Activated T-cell treated with anti-CD3 and anti-CD28 coated beads, Interleukin-2, amount 50 U/mL, for 24 hours (primary cell): ENCODE data around the gene TRIM34.

Experiments
- DNase-seq: peaks from one replicate; pipeline ENCODE4 v3.0.0-alpha.2; 2020
- H3K27ac Mint-ChIP-seq: 2 replicates; pipeline ENCODE4 v1.8.0; 2020; ENCODE audit warnings: mild to moderate bottlenecking, mixed read lengths
- H3K27me3 Mint-ChIP-seq: 2 replicates; pipeline ENCODE4 v1.8.0; 2020; ENCODE audit warnings: mixed read lengths
- H3K36me3 Mint-ChIP-seq: 2 replicates; pipeline ENCODE4 v1.8.0; 2020; ENCODE audit warnings: low read depth, mixed read lengths
- H3K4me1 Mint-ChIP-seq: 2 replicates; pipeline ENCODE4 v1.8.0; 2020; ENCODE audit warnings: low read depth, mixed read lengths
- H3K4me3 Mint-ChIP-seq: 2 replicates; pipeline ENCODE4 v1.8.0; 2020; ENCODE audit warnings: mild to moderate bottlenecking, moderate library complexity, mixed read lengths
- H3K9me3 Mint-ChIP-seq: 2 replicates; pipeline ENCODE4 v1.8.0; 2020; ENCODE audit warnings: mixed read lengths

Gene TRIM34

DNA sequence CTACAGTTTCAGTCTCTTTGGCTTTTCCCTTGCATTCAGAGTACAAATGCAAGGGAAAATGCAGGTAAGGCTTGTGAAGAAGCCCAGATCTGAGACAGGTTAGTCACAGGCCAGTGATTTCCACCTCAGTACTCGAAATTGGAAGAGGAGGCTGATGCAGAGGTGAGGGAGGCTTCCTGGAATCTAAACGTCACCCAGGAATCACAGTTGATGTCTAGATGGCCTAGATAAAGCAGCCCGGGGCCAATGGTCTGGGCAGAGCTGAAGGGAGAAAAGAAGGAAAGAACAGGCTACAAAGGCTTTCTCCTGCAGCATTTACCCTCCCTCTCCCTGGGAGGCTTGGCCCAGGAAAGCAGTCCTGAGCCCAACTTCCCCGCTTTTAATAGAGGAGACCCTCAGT lies 19.9 kb upstream of the TRIM34 start:
- Mint-ChIP-seq H3K4me3 (no peak overlapping the region), H3K27me3 (no peaks in the 10 kb centered on the region), H3K9me3 (no peaks in the 10 kb centered on the region), H3K36me3 (no peaks in the 10 kb centered on the region), H3K27ac (no peak overlapping the region), H3K4me1 (no peaks in the 10 kb centered on the region)
- no peak for DNase-seq

DNA sequence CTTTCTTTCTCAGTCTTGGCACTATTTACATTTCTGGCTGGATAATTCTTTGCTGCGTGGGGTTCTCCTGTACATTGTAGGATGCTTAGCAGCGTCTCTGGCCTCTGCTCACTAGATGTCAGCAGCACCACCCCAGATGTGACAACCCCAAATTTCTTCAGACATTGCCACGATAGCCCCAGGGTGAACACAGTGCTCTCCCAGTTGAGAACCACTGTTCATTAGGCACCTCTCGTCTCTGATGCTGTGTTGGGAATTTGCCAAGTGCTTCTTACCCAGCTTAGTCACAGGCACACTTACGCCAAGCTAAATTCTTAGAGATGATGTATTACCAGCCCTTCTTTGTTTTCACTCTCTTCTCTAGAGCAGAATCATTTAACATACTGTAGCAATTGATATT lies 19.0 kb upstream of the TRIM34 start:
- Mint-ChIP-seq H3K4me3 (no peak overlapping the region), H3K27ac (no peak overlapping the region), H3K27me3 (no peaks in the 10 kb centered on the region), H3K4me1 (no peaks in the 10 kb centered on the region), H3K36me3 (no peaks in the 10 kb centered on the region), H3K9me3 (no peaks in the 10 kb centered on the region)
- DNase-seq, result no peak

DNA sequence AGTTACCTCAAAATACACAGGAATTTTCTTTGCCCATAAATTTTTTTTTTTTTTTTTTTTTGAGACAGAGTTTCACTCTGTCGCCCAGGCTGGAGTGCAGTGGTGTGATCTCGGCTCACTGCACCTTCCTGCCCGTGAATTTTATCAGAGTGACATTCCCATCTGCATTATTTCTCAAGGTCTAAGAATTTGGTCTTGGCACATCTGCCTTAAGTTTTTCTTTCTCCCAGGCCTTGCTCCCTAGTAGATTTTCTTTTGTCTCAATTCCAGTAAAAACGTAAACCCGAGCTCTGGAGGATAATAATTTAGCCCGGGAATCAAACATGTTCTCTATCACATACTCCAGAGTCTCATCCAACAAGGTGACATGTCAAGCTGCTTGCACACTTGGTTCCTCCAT lies 16.0 kb upstream of the TRIM34 start:
- DNase-seq, result no peak
- H3K27ac Mint-ChIP-seq, result no peak overlapping the region
- no peak overlapping the region for H3K4me3 Mint-ChIP-seq
- no peaks in the 10 kb centered on the region for H3K9me3 Mint-ChIP-seq
- no peaks in the 10 kb centered on the region for H3K27me3 Mint-ChIP-seq
- no peaks in the 10 kb centered on the region for H3K36me3 Mint-ChIP-seq
- H3K4me1 Mint-ChIP-seq, result no peaks in the 10 kb centered on the region

DNA sequence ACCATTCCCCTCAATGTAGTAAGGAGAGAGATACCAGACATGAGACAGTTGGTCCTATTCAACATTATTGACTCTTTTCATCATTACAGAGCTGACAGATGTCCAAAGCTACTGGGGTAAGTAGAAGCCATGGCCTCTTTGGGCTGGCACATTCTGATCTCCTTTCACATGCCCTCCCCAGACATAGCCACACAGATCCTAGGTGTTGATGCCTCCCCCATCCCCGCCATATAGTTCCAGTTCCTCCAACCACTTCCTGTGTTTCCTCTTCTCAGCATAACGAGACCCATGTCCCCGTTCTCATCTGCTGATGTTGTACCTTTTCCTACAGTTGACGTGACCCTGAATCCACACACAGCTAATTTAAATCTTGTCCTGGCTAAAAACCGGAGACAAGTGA lies 14.4 kb upstream of the TRIM34 start:
- no peak overlapping the region for H3K4me3 Mint-ChIP-seq
- H3K27ac Mint-ChIP-seq, result no peak overlapping the region
- DNase-seq, result no peak
- no peaks in the 10 kb centered on the region for H3K9me3 Mint-ChIP-seq
- H3K4me1 Mint-ChIP-seq, result no peaks in the 10 kb centered on the region
- no peaks in the 10 kb centered on the region for H3K36me3 Mint-ChIP-seq
- no peaks in the 10 kb centered on the region for H3K27me3 Mint-ChIP-seq

DNA sequence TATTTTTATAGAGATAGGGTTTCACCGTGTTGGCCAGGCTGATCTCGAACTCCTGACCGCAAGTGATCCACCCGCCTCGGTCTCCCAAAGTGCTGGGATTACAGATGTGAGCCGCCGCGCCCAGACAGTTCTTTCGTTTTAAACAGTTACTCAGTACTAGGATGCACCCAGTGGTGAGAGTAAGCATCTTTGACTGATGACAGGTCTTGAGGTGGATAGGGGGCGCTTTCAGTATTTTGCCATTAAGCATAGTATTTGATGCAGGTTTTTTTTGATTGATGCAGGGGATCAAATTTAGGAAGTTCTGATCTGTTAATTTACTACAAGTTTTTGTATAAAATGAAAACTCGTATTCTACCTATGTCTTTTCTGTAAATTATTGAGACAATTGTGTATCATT lies 13.2 kb upstream of the TRIM34 start:
- no peak overlapping the region for H3K27ac Mint-ChIP-seq
- H3K36me3 Mint-ChIP-seq, result no peaks in the 10 kb centered on the region

DNA sequence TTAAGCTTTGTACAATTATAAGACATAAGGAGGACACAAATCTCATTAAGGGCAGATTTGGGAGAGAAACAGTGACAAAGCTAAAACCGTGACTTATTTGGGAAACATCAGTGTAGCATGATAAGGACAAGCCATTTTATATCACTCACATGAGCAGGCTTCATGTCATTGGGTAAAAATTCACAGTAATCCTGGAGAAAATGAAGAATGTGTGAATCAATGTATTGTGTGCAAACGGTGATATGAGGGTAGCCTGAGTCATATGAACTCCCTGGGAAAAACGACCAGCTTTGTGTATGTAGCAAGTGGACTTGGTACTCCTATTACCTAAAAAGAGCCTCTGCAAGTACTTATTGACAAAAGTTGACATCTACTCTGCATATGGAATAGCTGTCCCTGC lies 6.0 kb upstream of the TRIM34 start:
- Mint-ChIP-seq H3K4me1 (peaks cover 3% of the 10 kb centered on the region), H3K36me3 (no peaks in the 10 kb centered on the region), H3K9me3 (no peaks in the 10 kb centered on the region), H3K4me3 (no peak overlapping the region), H3K27ac (no peak overlapping the region), H3K27me3 (no peaks in the 10 kb centered on the region)
- DNase-seq, result no peak

More for the DNA sequence above, 13.2 kb upstream of the TRIM34 start:
- Mint-ChIP-seq H3K4me3 (no peak overlapping the region), H3K4me1 (no peaks in the 10 kb centered on the region), H3K9me3 (no peaks in the 10 kb centered on the region), H3K27me3 (no peaks in the 10 kb centered on the region)
- no peak for DNase-seq

DNA sequence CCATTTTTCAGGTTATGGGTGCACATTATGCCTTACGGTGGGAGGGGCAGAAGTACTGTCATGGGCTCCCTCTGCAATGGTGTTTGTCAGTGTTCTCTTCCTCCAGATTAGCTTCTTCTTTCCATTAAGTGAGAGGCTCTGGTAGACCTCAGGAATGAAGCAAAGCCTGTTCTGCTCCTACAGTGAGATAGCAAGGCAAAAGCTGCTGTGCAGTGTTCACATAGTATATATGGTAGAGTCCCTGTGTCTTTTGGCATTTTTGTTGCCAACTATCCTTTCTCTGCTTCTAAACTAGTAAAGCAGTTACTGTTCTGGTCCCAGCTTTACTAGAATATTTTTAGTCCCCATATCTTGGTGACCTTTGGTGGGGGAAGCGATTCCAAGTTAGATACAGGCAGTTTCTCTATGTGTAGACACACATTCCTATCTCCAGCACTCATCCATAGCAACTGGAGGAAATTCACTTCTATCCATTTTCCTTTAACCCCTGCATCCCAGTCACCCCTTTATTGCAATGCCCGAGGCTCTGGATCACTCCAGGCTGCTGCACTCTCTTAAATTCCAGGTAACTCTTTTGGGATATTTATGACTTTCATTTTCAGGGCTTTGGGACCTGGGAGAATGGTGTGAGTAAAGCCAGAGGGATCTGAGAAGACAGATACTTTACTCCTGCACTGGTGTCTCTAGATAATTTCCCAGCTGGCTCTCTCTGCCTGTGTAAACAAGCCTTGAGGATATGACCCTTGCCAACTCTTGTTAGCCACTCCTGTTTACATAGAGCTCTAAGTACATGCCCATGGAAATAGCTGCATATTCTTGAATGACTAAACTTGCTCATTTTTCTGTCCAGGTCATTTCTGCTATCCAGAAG lies 3.9 kb upstream of the TRIM34 start:
- Mint-ChIP-seq H3K36me3 (peaks cover 2% of the 10 kb centered on the region), H3K27ac (no peak overlapping the region), H3K4me3 (no peak overlapping the region), H3K4me1 (peaks cover 21% of the 10 kb centered on the region), H3K9me3 (no peaks in the 10 kb centered on the region), H3K27me3 (no peaks in the 10 kb centered on the region)
- no peak for DNase-seq

DNA sequence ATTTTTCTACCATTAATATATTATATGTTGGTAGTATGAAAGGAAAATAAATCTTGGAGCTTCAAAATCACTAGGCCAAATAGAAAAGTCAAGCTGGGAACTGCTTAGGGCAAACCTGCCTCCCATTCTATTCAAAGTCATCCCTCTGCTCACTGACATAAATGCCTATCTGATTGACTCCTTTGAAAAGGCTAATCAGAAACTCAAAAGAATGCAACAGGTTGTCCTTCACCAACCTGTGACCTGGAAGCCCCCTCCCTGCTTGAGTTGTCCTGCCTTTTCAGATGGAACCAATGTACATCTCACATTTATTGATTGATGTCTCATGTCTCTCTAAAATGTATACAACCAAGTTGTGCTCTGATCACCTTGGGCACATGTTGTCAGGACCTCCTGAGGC lies 3.2 kb upstream of the TRIM34 start:
- Mint-ChIP-seq H3K4me3 (no peak overlapping the region), H3K27ac (no peak overlapping the region)
- no peak for DNase-seq

DNA sequence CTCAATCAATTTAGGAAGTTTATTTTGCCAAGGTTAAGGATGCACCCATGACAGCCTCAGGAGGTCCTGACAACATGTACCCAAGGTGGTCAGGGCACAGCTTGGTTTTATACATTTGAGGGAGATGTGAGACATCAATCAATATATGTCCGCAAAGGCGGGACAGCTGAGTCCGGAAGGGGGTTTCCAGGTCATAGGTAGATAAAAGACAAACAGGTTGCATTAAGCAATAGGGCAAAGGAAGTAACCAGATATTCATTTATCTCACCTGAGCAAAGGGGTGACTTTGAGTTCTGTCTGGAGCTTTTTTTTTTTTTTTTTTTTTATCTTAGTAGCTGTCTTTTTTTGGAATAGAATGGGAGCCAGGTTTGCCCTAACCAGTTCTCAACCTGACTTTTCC lies 2.0 kb upstream of the TRIM34 start:
- DNase-seq, result no peak
- peaks cover 4% of the 10 kb centered on the region for H3K36me3 Mint-ChIP-seq
- peaks cover 39% of the 10 kb centered on the region for H3K4me1 Mint-ChIP-seq
- no peak overlapping the region for H3K4me3 Mint-ChIP-seq
- H3K27me3 Mint-ChIP-seq, result no peaks in the 10 kb centered on the region
- no peaks in the 10 kb centered on the region for H3K9me3 Mint-ChIP-seq
- no peak overlapping the region for H3K27ac Mint-ChIP-seq

More for the DNA sequence above, 3.2 kb upstream of the TRIM34 start:
- no peaks in the 10 kb centered on the region for H3K9me3 Mint-ChIP-seq
- no peaks in the 10 kb centered on the region for H3K27me3 Mint-ChIP-seq
- peaks cover 4% of the 10 kb centered on the region for H3K36me3 Mint-ChIP-seq
- peaks cover 27% of the 10 kb centered on the region for H3K4me1 Mint-ChIP-seq

DNA sequence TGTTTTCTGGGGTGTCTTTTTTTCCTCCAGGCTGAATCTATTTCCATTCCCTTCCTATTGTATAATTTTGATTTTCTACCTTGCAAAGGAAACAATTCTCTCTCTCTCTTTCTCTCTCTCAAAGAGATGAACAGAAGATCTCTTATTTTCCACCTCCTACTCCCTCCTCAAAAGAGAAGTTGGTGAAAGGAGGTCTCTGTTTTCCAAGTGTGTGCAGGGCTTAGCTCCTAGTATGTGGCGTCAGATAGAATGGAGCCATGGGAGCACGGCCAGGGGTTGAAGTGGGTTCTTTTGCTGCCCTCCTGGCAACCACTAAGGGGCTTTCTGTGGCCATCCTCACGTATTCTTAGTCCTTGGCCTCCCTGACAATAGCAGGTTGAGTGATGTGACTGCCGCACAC lies 480 bp downstream of the TRIM34 start:
- Mint-ChIP-seq H3K27ac (peak overlapping the region; percentile 93), H3K36me3 (peaks cover 7% of the 10 kb centered on the region), H3K27me3 (no peaks in the 10 kb centered on the region), H3K4me1 (peaks cover 49% of the 10 kb centered on the region), H3K9me3 (no peaks in the 10 kb centered on the region), H3K4me3 (peak overlapping the region; percentile 89)
- DNase-seq, result no peak

DNA sequence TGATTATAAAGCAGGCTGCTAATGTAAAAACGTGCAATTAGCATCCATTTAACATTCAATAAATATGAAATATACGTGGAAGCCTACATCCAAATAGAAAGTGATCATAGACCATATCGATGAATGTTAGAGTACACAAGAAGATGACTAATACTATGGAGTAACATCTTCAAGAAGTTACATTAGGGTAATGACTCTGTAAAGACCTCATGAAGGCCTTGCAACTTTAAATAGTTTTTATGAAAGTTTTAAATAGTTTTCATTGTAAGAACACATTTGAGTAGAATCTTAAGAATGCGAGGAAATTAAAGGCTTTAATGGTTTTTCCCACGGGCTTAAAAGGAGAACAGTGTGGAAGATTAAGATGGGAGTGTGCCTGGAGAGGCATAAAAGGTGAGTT lies 1.4 kb downstream of the TRIM34 start:
- DNase-seq, result no peak
- Mint-ChIP-seq H3K4me3 (peak overlapping the region; percentile 89), H3K27ac (peak overlapping the region; percentile 57), H3K4me1 (peaks cover 53% of the 10 kb centered on the region), H3K27me3 (no peaks in the 10 kb centered on the region), H3K36me3 (peaks cover 7% of the 10 kb centered on the region), H3K9me3 (no peaks in the 10 kb centered on the region)

DNA sequence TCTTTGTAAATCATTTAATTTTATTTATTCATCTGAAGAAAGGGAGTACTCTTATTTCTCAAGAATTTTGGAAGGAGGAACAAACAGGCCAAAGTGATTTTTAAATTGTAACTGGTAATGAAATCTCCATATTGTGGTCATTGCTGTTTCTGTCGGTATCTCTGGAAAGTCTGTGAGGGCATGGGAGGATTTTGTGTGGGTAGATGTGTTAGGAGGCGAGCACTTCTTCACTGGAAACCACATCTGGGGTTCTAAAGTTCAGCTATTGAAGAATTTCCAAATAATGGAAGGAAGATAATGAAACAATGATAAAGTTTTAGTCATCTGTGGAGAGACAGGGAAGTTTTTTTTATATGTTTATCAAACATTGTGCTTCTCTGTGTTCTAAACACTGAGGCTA lies 6.6 kb downstream of the TRIM34 start:
- no peak for DNase-seq
- Mint-ChIP-seq H3K27me3 (no peaks in the 10 kb centered on the region), H3K36me3 (peaks cover 37% of the 10 kb centered on the region), H3K9me3 (no peaks in the 10 kb centered on the region), H3K4me1 (peaks cover 41% of the 10 kb centered on the region), H3K27ac (peak overlapping the region; percentile 13), H3K4me3 (no peak overlapping the region)

DNA sequence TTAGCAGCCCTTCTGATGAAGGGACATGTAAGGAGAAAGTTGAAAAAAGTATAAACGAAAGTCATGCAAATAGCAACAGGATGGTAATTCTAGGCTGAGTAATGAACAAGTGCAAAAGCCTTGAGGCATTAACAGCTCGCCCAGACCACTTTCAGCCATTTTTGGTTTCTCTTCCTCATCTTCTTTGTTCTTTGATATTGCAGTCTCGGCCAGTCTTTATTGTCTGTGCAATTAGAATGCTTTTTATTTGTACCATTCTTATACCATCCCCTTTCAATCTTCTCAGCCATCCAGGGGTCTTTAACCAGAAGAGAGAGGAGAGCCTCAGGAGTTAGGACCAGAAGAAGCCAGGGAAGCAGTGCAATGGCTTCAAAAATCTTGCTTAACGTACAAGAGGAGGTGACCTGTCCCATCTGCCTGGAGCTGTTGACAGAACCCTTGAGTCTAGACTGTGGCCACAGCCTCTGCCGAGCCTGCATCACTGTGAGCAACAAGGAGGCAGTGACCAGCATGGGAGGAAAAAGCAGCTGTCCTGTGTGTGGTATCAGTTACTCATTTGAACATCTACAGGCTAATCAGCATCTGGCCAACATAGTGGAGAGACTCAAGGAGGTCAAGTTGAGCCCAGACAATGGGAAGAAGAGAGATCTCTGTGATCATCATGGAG lies 7.3 kb downstream of the TRIM34 start:
- no peaks in the 10 kb centered on the region for H3K9me3 Mint-ChIP-seq
- H3K4me3 Mint-ChIP-seq, result no peak overlapping the region
- peaks cover 43% of the 10 kb centered on the region for H3K36me3 Mint-ChIP-seq
- no peaks in the 10 kb centered on the region for H3K27me3 Mint-ChIP-seq
- no peak overlapping the region for H3K27ac Mint-ChIP-seq
- peaks cover 35% of the 10 kb centered on the region for H3K4me1 Mint-ChIP-seq
- no peak for DNase-seq

DNA sequence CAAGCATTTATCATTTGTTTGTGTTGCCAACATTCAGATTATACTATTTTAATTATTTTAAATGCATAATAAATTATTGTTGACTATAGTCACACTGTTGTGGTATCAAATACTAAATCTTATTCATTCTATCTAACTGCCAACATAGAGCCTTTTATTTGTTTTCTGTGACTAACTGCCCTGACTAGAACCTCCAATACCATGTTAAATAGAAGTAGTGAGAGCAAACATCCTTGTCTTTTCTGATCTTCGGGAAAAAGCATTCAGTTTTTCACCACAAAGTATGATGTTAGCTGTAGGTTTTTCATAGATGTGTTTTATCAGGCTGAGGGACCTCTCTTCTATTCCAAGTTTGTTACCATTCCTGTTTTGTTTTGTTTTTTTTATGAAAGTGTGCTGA lies 15.2 kb downstream of the TRIM34 start:
- Mint-ChIP-seq H3K27me3 (no peaks in the 10 kb centered on the region), H3K9me3 (no peaks in the 10 kb centered on the region), H3K27ac (no peak overlapping the region), H3K4me3 (no peak overlapping the region), H3K4me1 (peaks cover 6% of the 10 kb centered on the region), H3K36me3 (peaks cover 81% of the 10 kb centered on the region)
- DNase-seq, result no peak

DNA sequence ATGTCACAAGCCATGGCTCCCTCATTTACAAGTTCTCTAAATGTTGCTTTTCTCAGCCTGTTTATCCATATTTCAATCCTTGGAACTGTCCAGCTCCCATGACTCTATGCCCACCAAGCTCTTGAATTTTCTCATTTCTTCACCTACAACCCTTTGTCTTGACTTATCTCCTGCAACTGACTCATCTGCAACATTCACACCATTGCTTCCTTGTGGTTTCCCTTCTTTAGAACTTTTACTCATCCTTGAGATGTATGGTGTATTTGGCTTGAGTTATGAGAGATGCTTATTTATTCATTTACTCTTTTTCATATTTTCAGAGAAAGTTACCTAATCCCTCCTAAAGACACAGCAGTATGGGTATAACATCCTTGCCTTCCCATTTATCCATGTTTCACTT lies 18.8 kb downstream of the TRIM34 start:
- H3K36me3 Mint-ChIP-seq, result peaks cover 49% of the 10 kb centered on the region
- H3K4me3 Mint-ChIP-seq, result no peak overlapping the region
- H3K27ac Mint-ChIP-seq, result no peak overlapping the region
- peaks cover 6% of the 10 kb centered on the region for H3K4me1 Mint-ChIP-seq
- DNase-seq, result no peak
- H3K27me3 Mint-ChIP-seq, result no peaks in the 10 kb centered on the region
- no peaks in the 10 kb centered on the region for H3K9me3 Mint-ChIP-seq
